ENCODE measurements around the gene HS1BP3. TPM values are rescaled to one million over a fixed set of nuclear protein-coding genes. Genes with fewer than 3 reads are reported as not detected.

The HS1BP3 gene
- total and polyA plus RNA-seq, 2 of the 13 experiments (the other 11 are each of a cell fraction or from before 2014, with no cell fraction given): 15.2 to 22.0 TPM

- TF ChIP-seq NFAT5 (CRISPR knock-in tag; IDR thresholded peaks at IDR 0.05) (no peak; the same call in 1 of the 2 replicates), ZFP36L2 (CRISPR knock-in tag; IDR thresholded peaks at IDR 0.05) (peak; percentile 28; the same call in 1 of the 2 replicates), ZNF441 (CRISPR knock-in tag; IDR thresholded peaks at IDR 0.05; ENCODE audit: borderline replicate concordance) (peak; percentile 80), CREBL2 (CRISPR knock-in tag; IDR thresholded peaks at IDR 0.05; ENCODE audit: borderline replicate concordance) (0 out of 2 replicates have a peak, but pooled peaks have one; percentile 51), ZBTB10 (CRISPR knock-in tag; IDR thresholded peaks at IDR 0.05; ENCODE audit: borderline replicate concordance) (peak; percentile 100), ZNF598 (CRISPR knock-in tag; IDR thresholded peaks at IDR 0.05; ENCODE audit: borderline replicate concordance) (peak; percentile 97), NFATC3 (CRISPR knock-in tag; IDR thresholded peaks at IDR 0.05) (peak; percentile 37; the same call in 1 of the 2 replicates), STAG1 (CRISPR knock-in tag; IDR thresholded peaks at IDR 0.05) (peak; percentile 53), BRD4 (CRISPR knock-in tag; IDR thresholded peaks at IDR 0.05) (peak; percentile 97), PRMT3 (CRISPR knock-in tag; IDR thresholded peaks at IDR 0.05; ENCODE audit: borderline replicate concordance, low read depth) (peak; percentile 99), ZSCAN29 (CRISPR knock-in tag; conservative IDR thresholded peaks at IDR 0.05) (peak; percentile 98), SRSF4 (IDR thresholded peaks at IDR 0.05; ENCODE audit: low read depth, low read length, poor library complexity, severe bottlenecking) (no peak), THRA (CRISPR knock-in tag; IDR thresholded peaks at IDR 0.05; ENCODE audit: borderline replicate concordance) (peak; percentile 99), ZFYVE20 (CRISPR knock-in tag; IDR thresholded peaks at IDR 0.05; ENCODE audit: borderline replicate concordance, low read depth) (no peak), MED1 (CRISPR knock-in tag; IDR thresholded peaks at IDR 0.05) (peak; percentile 100), ZBTB42 (CRISPR knock-in tag; IDR thresholded peaks at IDR 0.05) (peak; percentile 12; the same call in 1 of the 2 replicates), ZNF337 (CRISPR knock-in tag; IDR thresholded peaks at IDR 0.05; ENCODE audit: borderline replicate concordance, low read depth) (peak; percentile 99), REXO4 (CRISPR knock-in tag; IDR thresholded peaks at IDR 0.05; ENCODE audit: borderline replicate concordance) (no peak)
These were observed 57.5 kb downstream of the HS1BP3 start (continued) for GRCh38 chr2:20593072-20594034.

Data from HepG2 (cell line).